Skeletal muscle satellite cell (primary cell): ENCODE results near the gene RPS28.
A peak's percentile ranks its signal among the peaks of the same experiment; 100 is the strongest.

Experiments used
- H3K27me3 ChIP-seq: 2 replicates; pipeline ENCODE4 v1.7.0; 2013; ENCODE audit warnings: low read length; ENCODE audit not compliant: control insufficient read depth, insufficient read depth
- H3K36me3 ChIP-seq: 2 replicates; pipeline ENCODE4 v1.7.0; 2013; ENCODE audit warnings: mild to moderate bottlenecking, control low read depth, low read length; ENCODE audit not compliant: insufficient read depth
- H3K4me1 ChIP-seq: 2 replicates; pipeline ENCODE4 v1.7.0; 2013; ENCODE audit warnings: low read length; ENCODE audit not compliant: control insufficient read depth, insufficient read depth
- H3K4me2 ChIP-seq: 2 replicates; pipeline ENCODE4 v1.7.0; 2013; ENCODE audit warnings: mild to moderate bottlenecking, low read length
- H3K4me3 ChIP-seq: 2 replicates; pipeline ENCODE4 v1.7.0; 2013; ENCODE audit warnings: low read length
- H3K9ac ChIP-seq: 2 replicates; pipeline ENCODE4 v1.7.0; 2013; ENCODE audit warnings: mild to moderate bottlenecking, low read depth, low read length, moderate library complexity
- H3K9me3 ChIP-seq: replicated peaks from 2 replicates; pipeline ENCODE4 v1.7.0; 2013; ENCODE audit warnings: mild to moderate bottlenecking, control low read depth, low read length

Gene RPS28

DNA sequence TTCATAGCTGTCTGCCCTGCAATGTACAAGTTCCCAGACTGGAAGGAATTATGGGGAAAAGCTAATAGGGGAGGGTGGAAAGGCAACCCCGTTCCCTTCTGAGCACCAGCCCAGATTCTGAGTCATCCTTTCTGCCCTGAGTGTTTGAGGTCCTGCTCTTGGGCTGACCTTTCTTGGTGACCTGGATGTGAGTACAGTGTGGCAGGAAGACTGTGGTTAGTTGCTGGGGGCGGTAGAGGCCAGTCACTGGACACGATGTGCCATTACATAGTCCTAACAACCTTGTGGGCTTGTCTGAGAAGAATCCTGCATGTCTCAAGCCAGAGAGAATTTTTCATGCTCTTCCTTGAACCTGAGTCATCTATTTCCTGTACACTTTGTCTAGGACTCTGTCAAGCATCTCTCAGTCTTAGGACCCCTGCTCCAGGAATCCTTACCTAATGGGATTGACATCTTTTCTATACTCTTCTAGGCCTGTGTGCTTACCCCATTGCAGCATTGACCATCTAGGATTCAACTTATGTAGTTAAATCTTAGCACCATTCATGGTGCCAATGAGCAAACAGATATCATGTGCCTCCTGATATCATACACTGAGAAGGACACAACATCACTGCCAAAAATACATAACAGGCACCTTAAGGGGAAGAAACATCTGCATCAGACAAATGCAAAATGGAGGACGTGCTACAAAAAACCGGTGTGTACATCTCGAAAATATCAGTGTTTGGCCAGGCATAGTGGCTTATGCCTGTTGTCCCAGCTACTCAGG, 34.5 kb downstream of the RPS28 start:
- Histone ChIP-seq H3K4me2 (peak overlapping the region; percentile 63), H3K9ac (peak overlapping the region; percentile 74), H3K4me1 (peaks cover 44% of the 10 kb centered on the region), H3K27me3 (no peaks in the 10 kb centered on the region), H3K36me3 (no peaks in the 10 kb centered on the region), H3K4me3 (peak overlapping the region; percentile 6), H3K9me3 (no peaks in the 10 kb centered on the region)

- Histone ChIP-seq H3K9me3 (no peaks in the 10 kb centered on the region), H3K36me3 (no peaks in the 10 kb centered on the region), H3K4me3 (no peak overlapping the region), H3K4me2 (no peak overlapping the region), H3K9ac (no peak overlapping the region), H3K27me3 (no peaks in the 10 kb centered on the region), H3K4me1 (peaks cover 48% of the 10 kb centered on the region)
These were observed 35.8 kb downstream of the RPS28 start for GRCh38 chr19:8357007-8357521.

DNA sequence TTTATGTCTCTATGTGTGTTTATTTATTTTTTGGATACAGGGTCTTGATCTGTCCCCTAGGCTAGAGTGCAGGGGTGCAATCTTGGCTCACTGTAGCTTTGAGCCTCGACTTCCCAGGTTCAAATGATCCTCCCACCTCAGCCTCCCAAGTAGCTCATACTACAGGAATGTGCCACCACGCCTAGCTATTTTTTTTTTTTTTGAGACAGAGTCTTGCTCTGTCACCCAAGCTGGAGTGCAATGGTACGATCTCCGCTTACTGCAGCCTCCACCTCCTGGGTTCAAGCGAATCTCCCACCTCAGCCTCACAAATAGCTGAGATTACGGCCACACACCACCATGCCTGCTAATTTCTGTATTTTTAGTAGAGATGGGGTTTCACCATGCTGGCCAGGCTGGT, 37.7 kb downstream of the RPS28 start:
- no peak overlapping the region for H3K4me2 ChIP-seq
- H3K9ac ChIP-seq = no peak overlapping the region
- no peaks in the 10 kb centered on the region for H3K36me3 ChIP-seq
- H3K9me3 ChIP-seq = no peaks in the 10 kb centered on the region
- H3K27me3 ChIP-seq = no peaks in the 10 kb centered on the region
- peaks cover 53% of the 10 kb centered on the region for H3K4me1 ChIP-seq
- no peak overlapping the region for H3K4me3 ChIP-seq

- H3K9me3 ChIP-seq = no peaks in the 10 kb centered on the region
- H3K4me3 ChIP-seq = no peak overlapping the region
- peaks cover 42% of the 10 kb centered on the region for H3K4me1 ChIP-seq
- H3K9ac ChIP-seq = no peak overlapping the region
- no peaks in the 10 kb centered on the region for H3K36me3 ChIP-seq
- H3K27me3 ChIP-seq = no peaks in the 10 kb centered on the region
- no peak overlapping the region for H3K4me2 ChIP-seq
These were observed 38.9 kb downstream of the RPS28 start for GRCh38 chr19:8360196-8360595.

DNA sequence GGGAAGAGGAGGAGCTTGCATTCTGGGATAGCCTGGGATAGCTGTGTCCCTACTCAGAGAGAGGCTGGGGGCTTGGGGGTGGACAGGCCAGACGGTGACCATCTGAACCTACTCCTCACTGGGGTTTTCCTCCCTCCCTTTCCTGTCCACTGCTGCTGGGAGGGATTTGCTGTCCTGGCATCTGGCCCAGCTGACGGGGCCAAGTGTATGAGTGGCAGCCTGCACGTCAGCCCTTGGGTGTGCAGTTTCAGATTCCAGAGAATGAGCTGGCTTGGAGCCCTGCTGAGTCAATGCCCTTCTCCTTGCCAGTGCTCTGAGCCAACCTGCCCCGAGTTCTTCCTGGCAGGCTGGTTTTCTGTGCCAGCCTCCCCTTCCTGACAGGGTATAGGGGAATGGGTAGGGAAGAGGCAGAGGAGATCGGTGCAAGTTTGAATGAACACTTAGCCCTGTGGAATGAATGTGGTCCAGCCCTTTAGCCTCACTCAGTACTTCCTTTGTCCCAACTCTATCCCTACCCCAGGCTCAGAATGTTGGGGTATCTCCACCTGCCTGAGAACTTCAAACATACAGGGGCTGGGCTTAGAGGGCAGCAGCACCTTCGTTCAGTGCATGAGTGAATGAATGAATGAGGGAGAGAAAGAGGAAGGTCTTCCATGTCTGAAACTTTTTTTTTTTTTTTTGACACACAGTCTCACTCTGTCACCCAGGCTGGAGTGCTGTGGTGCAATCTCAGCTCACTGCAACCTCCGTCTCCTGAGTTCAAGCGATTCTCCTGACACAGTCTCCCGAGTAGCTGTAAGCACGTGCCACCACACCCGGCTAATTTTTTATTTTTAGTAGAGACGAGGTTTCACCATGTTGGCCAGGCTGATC, 40.9 kb downstream of the RPS28 start:
- peaks cover 7% of the 10 kb centered on the region for H3K36me3 ChIP-seq
- H3K4me2 ChIP-seq = peak overlapping the region; percentile 70
- no peaks in the 10 kb centered on the region for H3K9me3 ChIP-seq
- H3K27me3 ChIP-seq = no peaks in the 10 kb centered on the region
- H3K4me1 ChIP-seq = peaks cover 45% of the 10 kb centered on the region
- H3K9ac ChIP-seq = peak overlapping the region; percentile 60
- peak overlapping the region; percentile 10 for H3K4me3 ChIP-seq

- Histone ChIP-seq H3K9ac (peak within 1 kb of the TSS; percentile 85), H3K4me3 (peak within 1 kb of the TSS; percentile 73), H3K4me2 (peak within 1 kb of the TSS; percentile 84), H3K27me3 (no peaks in the 10 kb centered on the region), H3K9me3 (no peaks in the 10 kb centered on the region), H3K4me1 (peaks cover 55% of the 10 kb centered on the region), H3K36me3 (peaks cover 20% of the 10 kb centered on the region)
These were observed 42.8 kb downstream of the RPS28 start, which contains the start of gene ANGPTL4 for GRCh38 chr19:8363803-8364771. Gene ANGPTL4, plus strand, starts transcription at chr19:8364155. Its CDS starts 167 bp downstream, at chr19:8364322.

- peaks cover 27% of the 10 kb centered on the region for H3K36me3 ChIP-seq
- H3K9me3 ChIP-seq = no peaks in the 10 kb centered on the region
- peaks cover 57% of the 10 kb centered on the region for H3K4me1 ChIP-seq
- no peaks in the 10 kb centered on the region for H3K27me3 ChIP-seq
- H3K4me2 ChIP-seq = peak overlapping the region; percentile 84
- peak overlapping the region; percentile 65 for H3K4me3 ChIP-seq
- H3K9ac ChIP-seq = no peak overlapping the region
These were observed 44.9 kb downstream of the RPS28 start for GRCh38 chr19:8366121-8366581.

- Histone ChIP-seq H3K4me1 (peaks cover 52% of the 10 kb centered on the region), H3K9ac (peak overlapping the region; percentile 12), H3K4me2 (peak overlapping the region; percentile 84), H3K4me3 (peak overlapping the region; percentile 62), H3K9me3 (no peaks in the 10 kb centered on the region), H3K36me3 (peaks cover 31% of the 10 kb centered on the region), H3K27me3 (no peaks in the 10 kb centered on the region)
These were observed 45.6 kb downstream of the RPS28 start for GRCh38 chr19:8366961-8367326.

- Histone ChIP-seq H3K4me3 (peak overlapping the region; percentile 62), H3K27me3 (no peaks in the 10 kb centered on the region)
These were observed 46.2 kb downstream of the RPS28 start for GRCh38 chr19:8367327-8368001.

GRCh38 chr19:8370176-8371010, 49.1 kb downstream of the RPS28 start:
- no peak overlapping the region for H3K4me3 ChIP-seq
- H3K4me2 ChIP-seq = no peak overlapping the region
- H3K4me1 ChIP-seq = peaks cover 42% of the 10 kb centered on the region
- no peak overlapping the region for H3K9ac ChIP-seq
- H3K36me3 ChIP-seq = peaks cover 56% of the 10 kb centered on the region
- H3K27me3 ChIP-seq = no peaks in the 10 kb centered on the region
- H3K9me3 ChIP-seq = no peaks in the 10 kb centered on the region

More at GRCh38 chr19:8367327-8368001, 46.2 kb downstream of the RPS28 start:
- H3K9ac ChIP-seq = peak overlapping the region; percentile 12
- peaks cover 32% of the 10 kb centered on the region for H3K36me3 ChIP-seq
- H3K9me3 ChIP-seq = no peaks in the 10 kb centered on the region
- H3K4me2 ChIP-seq = peak overlapping the region; percentile 84
- H3K4me1 ChIP-seq = peaks cover 48% of the 10 kb centered on the region
